Stimulated activated CD8-positive, alpha-beta memory T cell treated with anti-CD3 and anti-CD28 coated beads, Interleukin-2, amount 100 ng/mL, for 48 hours (primary cell): ENCODE measurements around the gene PMPCA.
A peak's percentile ranks its signal among the peaks of the same experiment; 100 is the strongest.

Experiments used
- DNase-seq, 2 donors: peaks; one replicate each; pipeline ENCODE4 v3.0.0-alpha.2; 2020; ENCODE audit warnings: low read depth in 2 of 2

Gene PMPCA

GRCh38 chr9:136410500-136411287 lies at the start of gene PMPCA, which contains the start of gene ENTR1:
Gene PMPCA (plus strand): TSS chr9:136410658. CDS start chr9:136410669, 11 bp downstream.
Gene ENTR1 (minus strand): TSS chr9:136410614. CDS start chr9:136410397, 217 bp downstream.
- DNase-seq = peak; percentile 95 to 97

GRCh38 chr9:136361047-136361753 lies 49.3 kb upstream of the PMPCA start:
- no peak for DNase-seq

- DNase-seq = no peak
These were observed 48.6 kb upstream of the PMPCA start for GRCh38 chr9:136361754-136362449.

- DNase-seq = no peak
These were observed 48.0 kb upstream of the PMPCA start for GRCh38 chr9:136362450-136362784.

- peak; percentile 97 to 98 for DNase-seq
These were observed 47.1 kb upstream of the PMPCA start, which contains the start of gene DNLZ for GRCh38 chr9:136363106-136363948. Gene DNLZ (minus strand): TSS chr9:136363744. CDS start chr9:136363714, 30 bp downstream.

- DNase-seq = no peak
These were observed 46.3 kb upstream of the PMPCA start for GRCh38 chr9:136363949-136364748.

- DNase-seq = no peak
These were observed 45.3 kb upstream of the PMPCA start for GRCh38 chr9:136364942-136365774.

GRCh38 chr9:136365775-136366222 lies 44.7 kb upstream of the PMPCA start:
- no peak for DNase-seq

GRCh38 chr9:136366826-136367225 lies 43.6 kb upstream of the PMPCA start:
- DNase-seq = no peak

GRCh38 chr9:136367296-136368145 lies 42.9 kb upstream of the PMPCA start:
- no peak for DNase-seq

GRCh38 chr9:136368190-136368589 lies 42.3 kb upstream of the PMPCA start:
- DNase-seq = no peak

- no peak for DNase-seq
These were observed 40.4 kb upstream of the PMPCA start for GRCh38 chr9:136370037-136370436.

GRCh38 chr9:136370687-136371532 lies 39.5 kb upstream of the PMPCA start:
- no peak for DNase-seq

- DNase-seq = no peak
These were observed 39.0 kb upstream of the PMPCA start for GRCh38 chr9:136371533-136371880.

- no peak for DNase-seq
These were observed 38.5 kb upstream of the PMPCA start for GRCh38 chr9:136372006-136372405.

GRCh38 chr9:136372561-136373299 lies 37.7 kb upstream of the PMPCA start:
- no peak for DNase-seq
